HG03439 (cell line): ENCODE data around the gene HECTD2.

Experiments
- ATAC-seq: cut with Tn5 transposase; IDR thresholded peaks from one replicate; pipeline ENCODE4 v1.9.1; 2021; ENCODE audit warnings: mild to moderate bottlenecking, moderate library complexity; ENCODE audit not compliant: unreplicated experiment

Gene HECTD2

DNA sequence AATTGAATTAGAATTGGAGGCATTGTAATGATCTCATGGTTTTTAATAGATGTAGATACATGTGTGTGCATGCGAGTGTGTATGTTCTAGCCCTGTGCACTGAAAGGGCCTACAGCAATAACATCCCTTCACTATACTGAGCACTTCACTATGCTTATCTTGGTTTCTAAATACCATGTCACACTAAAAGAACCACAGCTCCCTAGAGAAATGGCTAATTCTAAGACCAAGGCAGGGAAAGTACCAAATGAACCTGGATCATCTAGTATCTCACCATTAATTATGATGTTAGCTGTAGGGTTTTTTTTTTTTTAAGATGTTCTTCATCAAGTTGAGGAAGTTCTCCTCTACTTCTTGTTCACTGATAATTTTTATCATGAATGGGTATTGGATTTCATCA is 55.1 kb downstream of the HECTD2 start:
- ATAC-seq = no peak

DNA sequence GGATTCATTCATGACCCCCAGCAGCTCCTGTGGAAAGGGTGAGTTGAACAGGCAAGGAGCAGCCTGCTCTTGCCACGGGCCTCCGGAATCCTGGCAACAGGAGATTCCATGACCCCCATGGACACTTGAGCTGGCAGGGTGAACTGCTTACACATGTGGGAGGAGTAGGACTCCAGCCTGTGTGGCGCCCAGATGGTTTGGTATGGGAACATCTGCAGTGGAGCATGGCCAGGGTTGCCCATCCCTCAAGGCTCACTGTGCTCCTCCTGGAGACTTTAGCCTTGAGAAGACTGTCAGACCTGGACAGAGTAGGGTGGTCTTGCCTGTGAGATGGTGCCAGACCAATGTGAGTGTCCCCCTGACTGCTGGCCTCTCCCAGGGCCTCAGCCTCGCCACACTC is 57.0 kb downstream of the HECTD2 start:
- no peak for ATAC-seq

DNA sequence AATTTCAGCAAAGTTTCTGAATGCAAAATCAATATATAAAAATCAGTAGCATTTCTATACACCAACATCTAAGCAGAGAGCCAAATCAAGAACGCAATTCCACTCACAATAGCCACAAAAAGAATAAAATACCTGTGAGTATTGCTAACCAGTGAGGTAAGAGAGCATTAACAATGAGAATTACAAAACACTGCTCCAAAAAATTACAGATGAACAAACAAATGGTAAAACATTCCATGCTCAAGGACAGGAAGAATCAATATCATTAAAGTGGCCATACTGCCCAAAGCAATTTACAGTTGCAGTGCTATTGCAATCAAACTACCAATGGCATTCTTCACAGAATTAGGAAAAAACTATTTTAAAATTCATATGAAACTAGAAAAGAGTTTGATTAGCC is 61.5 kb downstream of the HECTD2 start:
- no peak for ATAC-seq

DNA sequence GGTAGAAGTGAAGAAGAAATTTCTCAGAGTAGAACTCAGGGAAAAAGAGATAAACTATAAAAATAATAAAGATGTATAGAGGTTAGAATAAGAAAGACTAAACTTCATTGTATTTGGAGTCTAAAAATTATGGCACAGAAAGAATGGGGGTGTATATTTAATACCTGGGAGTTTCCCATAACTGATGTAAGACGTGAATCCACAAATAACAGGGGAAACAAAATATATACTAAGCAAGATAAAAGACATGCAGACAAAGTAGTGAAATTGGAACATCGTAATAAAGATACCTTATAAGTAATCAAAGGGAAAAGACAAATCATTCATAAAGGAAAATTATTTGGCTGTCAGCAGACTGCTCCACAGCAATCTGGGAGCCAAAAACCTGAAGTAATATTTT is 62.8 kb downstream of the HECTD2 start:
- ATAC-seq = no peak

DNA sequence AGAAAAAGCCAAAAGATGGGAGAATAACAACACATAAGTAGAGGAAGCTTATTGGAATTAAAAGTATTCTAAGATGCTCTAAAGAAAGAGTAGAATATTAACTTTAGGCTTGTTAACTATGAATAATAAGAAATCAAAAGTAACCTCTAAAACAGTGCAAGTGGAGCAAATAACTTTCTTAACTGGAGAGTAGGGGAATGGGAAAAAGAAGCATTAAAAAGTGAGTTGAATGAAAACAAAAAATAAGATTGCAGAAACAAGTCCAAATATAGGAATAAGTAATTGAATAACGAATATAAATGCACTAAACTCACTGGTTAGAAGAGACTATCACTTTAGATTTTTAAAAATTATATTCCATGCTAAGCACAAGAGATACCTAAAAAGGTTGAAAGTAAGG is 63.9 kb downstream of the HECTD2 start:
- no peak for ATAC-seq

DNA sequence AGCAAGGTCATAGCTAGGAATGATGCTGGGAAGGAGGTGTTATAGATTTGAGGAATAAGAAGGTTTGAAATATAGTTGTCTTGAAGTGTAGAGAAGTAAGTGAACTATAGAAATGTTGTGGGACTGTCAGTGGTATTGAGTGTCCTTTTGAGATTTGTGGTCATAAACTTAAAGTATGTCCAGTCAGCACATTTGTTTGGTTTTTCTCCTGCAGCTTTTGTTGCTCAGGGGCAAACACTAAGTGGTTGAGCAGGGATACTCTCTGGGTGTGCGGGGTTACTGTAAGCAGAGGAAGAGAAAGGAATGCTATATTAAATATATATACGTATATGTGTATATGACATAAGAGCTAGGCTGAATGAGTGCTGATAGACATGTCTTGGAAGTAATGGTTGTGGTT is 67.1 kb downstream of the HECTD2 start:
- no peak for ATAC-seq

DNA sequence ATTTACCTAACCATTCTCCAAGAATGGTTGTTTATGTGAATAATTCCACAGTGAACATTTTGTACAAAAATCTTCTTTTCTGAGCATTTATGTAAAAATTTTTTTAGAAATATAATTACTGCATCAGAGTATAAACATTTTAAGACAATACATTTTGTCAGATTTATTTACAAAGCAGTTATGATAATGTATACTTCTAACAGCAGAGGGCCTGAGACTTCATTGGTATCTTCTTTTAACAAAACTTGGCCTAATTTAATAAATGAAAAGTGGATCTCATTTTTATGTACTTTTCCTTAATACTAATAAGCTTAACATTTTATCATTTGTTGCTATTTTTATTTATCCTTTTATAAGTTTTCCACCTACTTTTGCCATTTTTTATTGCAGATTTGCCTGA is 69.4 kb downstream of the HECTD2 start:
- no peak for ATAC-seq

DNA sequence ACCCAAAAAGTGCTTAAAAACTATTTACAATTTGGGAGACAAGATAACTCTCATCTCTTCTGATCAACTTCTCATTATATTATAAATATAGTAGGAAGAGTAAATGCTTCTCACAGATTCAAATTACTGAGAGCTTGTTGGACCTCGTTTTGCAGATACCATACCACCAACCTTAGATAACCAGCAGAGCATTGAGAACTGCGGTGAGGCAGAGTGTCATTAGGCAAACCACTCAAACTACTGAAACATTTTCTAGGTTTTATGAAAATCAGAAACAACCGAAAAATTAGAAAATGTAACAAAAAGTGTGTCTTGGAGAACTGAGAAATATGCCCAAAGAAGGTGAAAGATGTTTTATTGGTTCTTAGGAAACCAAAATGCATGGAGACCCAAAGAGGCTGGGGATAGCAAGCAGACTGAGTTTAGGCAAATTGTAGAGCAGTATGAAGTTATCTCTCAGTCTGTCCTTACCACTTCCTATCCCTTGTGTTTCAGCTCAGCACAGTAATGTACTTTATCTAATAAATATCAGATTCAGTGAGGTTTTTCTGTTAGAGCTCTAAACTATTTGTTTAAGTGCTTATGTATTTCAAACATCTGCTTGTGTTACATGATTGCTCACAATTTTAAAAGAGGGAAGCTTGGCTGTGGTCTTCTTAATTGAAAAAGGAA is 77.9 kb downstream of the HECTD2 start:
- ATAC-seq = no peak

DNA sequence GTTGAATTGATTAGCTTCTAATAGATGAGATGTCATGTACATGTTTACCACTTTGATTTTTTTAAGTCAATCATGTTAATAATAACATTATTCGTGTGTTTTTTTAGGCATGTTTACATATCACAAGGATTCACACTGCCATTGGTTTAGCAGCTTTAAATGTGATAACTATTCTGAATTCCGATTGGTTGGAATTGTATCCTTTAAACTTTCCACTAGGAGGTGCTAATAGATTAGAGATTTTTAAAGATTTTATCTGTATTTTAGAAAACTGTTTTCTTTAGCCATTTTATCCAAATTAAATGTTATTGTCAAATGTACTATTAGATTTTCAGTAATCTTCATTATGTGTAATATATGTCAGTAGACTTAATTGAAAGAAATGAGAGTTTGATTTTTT is 83.2 kb downstream of the HECTD2 start:
- ATAC-seq = no peak

DNA sequence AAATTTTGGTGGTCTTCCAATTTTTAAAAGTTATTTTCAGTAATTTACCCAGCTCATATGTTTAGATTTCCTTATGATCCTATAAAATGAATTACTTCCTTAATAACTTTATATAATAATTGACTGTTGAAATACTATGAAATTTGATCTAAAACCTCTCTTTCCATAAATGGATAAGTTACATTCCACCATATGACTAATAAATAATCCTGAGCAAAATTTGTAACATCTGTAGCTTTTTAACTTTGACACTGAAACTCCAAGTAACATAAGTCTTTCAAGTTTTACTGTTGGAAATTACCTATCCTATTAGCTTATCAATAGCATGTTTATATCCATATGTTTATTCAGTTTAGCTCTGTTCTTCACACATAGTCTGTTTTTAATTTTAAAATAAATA is 85.3 kb downstream of the HECTD2 start:
- ATAC-seq = no peak

DNA sequence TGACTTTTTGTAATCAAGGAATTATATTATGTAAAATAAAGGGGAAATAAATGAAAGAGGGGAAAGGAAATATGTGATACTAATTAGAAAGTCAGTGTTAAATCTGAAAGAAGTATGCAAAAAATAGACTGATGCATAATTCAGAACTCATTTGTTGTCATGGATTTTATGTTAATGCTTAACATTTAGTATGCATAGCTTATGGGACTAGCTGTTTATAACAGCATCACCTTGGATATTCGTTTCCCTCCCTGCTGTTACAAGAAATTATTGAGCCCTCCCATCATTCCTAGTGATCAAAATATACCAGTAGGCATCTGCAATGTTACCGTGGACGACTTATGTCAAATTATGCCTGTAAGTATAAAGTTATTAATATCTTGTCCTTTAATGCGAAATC is 85.9 kb downstream of the HECTD2 start:
- ATAC-seq = no peak

DNA sequence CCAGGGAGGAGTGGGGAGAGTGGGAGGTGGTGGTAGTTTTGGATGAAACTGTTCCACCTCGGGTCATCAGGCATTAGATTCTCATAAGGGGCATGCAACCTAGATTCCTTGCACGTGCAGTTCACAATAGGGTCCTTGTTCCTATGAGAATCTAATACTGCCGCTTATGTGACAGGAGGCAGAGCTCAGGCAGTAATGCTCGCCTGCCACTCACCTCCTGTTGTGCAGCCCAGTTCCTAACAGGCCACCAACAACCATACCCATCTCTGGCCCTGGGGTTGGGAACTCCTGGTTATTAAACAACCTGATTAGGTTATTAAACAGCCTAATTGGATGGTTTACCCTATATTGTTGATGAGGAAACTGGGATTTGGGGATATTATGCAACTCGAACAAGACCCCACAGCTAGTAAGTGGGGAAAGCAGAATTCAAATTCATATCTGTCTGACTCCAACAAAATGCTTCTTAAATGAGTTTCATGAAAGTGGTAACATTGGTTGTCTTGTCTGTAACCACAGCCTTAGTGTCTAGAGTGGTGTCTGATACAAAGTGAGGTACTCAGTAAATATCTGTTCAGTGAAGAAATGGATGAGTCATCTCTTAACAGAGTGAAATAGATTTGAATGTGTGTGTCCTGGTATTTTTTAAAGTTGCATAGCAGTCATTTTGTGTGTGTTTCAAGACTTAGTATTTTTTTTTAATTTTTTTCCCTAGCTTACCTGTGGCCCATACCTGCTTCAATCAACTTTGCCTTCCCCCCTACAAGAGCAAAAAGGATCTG is 101.6 kb downstream of the HECTD2 start:
- no peak for ATAC-seq

DNA sequence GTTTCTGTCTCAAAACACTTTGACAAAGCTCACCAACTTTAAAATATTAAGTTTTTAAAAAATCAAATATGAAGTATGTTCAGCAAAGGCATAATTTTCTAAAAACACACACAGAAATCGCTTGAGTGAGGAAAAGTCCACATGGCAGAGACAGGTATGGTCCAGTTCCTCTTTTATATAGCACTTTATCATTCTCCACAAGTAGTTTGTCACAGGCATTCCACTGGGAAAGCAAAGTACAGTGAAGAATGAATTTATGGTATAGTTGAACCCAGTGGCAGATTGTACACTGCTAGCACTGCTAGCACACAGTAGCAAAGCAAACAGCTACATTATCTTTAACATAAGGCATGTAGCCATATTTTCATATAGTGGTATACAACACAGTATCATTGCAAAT is 102.3 kb downstream of the HECTD2 start:
- no peak for ATAC-seq

DNA sequence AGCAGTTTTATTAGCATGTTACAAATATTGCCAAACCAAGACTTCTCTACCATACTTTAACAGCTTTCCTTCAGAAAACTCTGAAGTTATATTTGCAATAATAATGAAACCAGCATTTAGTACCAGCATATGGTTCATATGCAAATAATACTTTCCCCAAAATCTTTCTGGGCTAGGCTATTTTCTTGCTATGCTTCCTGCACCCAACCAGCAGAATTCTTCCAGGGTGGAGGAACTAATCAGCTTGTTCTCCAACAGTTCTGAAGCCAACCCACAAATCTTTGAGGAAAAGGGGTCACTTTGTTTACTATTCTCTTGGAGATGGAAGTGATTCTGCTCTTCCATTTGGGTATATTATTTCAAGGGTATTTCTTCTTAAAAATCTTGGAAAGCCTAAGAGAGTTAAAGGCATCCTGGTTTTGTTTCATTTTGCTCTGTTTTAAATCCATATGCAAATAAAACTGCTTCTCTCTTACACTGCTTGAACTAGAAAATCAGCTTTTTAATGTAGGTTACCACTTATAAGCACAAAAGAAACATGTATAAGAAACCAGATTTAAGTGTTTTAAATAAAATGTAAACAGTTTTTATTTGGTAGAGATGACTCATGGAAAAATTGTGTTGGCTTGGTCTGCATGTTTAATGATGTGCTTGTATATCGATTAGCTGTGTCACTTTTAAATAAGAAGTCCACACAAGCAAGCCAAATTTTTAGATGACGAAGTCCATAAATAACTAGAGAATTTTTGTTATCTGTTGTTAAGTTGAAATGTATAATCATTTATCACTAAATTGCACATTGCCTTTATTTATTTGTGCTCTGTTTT is 103.7 kb downstream of the HECTD2 start:
- ATAC-seq = no peak

DNA sequence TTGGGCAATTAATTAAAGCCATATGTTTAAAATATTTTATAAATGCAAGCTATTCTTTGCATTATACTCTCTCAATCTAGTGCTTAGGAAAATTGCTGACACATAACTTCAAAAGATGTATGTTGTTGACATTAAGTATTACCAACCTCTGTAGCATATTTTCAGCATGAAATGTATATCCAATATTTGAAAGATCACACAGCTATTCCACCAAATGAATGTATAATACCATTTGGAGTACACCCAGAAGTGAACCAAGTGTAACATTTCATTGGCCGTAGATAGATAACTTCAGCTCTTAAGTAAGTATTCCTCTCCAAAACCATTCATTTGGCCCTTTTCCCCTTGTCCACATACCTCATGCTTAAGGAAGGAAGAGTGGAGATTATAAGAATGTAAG is 104.6 kb downstream of the HECTD2 start:
- no peak for ATAC-seq

DNA sequence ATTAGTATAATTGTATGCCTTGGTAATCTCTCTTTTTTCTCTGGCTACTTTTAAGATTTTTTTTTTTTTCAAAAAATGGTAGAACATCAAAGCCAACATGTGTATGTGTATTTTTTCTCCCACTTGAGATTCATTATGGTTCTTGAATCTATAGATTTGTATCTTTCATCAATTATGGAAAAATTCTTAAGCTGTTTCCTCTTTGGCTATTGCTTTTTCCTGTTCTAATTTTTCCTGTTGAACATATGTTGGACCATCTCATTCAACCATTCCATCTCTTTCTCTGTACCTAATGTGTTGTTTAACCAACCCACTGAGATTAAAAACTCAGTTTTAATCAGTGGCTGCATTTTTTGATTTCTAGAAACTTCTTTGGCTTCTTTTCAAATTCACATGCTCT is 107.2 kb downstream of the HECTD2 start:
- no peak for ATAC-seq

DNA sequence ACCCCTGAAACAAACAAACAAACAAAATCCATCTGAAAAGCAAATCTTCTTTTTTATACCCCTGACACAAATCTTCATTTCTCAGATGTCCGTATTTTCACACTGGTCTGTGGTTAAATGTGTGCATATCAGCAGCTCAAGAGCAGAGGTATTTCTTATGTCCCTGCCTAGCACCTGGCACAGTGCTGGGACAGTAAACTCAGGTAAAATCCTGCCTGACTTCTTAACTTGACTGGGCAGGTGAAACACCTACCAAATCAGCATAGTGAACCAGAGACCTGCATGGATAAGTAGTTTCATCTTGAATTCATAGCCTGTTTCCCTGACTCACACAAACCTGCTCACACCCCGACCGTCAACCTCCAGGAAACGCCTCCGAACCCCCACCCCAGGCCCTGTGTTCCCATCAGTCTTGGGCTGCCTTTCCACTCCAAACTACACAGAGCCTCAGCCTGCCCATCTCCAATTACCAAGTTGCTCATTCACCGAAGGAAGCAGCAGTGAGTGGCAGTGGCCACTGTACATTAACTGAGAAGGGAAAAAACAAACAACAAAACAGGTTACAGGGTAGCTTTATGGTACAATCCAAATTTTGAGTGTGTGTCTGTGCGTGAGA is 109.9 kb downstream of the HECTD2 start:
- ATAC-seq = no peak

DNA sequence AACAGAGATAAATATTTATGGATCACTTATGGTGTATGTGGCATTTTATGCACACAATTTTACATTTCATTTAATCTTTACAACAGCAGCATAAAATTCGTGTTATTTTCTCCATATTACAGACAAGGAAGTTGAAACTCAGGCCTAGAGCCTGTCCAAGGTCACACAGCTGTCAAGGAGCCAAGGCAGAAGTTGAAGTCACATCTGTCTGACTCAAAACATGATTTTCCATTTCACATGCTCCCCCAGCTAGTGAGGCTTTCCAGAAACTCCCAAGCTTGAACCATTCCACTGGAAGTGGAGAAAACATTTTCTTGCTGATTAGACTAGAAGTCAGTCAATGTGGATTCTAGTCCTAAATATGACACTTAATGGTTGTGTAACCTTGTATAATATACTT is 110.5 kb downstream of the HECTD2 start:
- ATAC-seq = no peak

DNA sequence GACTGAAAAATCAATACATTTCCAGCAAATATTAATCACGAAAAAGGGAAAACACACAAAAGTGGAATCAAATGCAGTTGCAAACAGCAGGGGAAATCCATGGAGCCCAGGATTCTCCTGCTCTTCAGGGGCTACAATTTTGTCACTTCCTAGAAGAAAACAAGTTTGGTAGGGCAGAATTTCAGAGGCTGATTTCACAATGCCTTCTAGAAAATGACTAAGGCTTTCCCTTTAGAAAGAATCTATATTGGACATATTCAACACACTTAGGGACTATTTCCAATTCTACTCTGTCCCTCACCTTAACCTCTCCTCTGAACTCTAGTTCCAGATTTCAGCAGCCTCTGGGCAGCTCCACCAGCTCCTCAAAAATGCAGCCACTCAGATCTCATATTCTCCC is 111.3 kb downstream of the HECTD2 start:
- ATAC-seq = no peak

DNA sequence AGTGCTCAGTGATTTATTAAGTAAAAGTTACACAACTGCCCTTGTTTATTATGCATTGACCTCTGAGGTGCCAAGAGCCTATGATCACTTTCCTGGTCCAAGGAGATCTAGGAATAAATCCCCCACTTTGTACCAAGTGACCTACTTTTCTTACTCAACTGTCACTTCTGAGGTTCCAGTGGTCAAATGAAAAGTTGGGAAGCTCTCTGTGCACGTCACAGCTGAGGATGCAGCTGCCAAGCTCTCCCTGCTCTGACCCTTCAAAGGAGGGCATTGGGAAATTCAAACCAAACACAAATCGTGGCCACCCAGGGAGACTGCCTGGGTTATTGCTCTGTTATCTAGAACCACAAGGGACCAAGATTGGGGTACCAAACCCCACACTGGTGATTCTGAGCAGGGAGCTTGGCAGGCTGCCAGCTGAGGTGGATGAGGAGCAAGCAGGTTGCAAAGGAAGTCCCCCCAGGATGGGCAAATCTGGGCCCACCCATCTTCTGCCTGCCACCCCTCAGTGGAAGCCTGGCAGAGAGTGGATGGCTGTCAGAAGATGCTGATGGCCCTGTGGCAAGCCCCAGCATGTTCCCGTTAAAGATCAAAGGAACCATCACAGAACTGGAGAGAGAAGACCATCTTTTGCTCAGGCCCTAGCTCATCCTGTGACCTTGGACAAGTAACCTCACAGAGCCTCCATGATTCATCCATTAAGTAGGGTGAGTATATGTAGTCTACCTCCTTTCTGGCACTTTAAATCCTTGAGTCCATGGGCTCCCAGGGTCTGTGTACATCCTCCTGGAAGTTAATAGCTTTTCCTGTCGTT is 116.0 kb downstream of the HECTD2 start:
- no peak for ATAC-seq

DNA sequence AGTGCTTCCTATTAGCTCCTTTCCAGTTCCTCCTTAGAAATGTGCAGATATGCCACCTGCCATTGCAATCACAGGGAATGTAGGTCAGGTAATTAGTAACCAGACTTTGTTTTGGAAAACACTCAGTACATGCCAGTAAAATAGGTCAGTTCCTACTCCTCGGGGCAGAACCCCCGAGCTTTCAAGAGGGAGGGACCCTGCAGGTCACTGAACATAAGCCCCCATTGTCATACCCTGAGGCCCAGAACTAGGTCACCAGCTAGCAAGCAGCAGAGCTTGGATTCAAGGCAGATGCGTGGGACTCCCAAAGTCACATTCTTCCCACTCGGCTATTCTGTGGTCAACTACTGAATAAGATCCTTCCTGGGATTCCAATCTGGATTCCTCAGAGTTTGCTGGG is 117.9 kb downstream of the HECTD2 start:
- ATAC-seq = no peak
